ENCODE data around the gene PPP6R3.

The PPP6R3 gene

GRCh38 chr11:68655406-68655805 is 194.9 kb downstream of the PPP6R3 start:
- DNase-seq: no peak

- no peak for DNase-seq
Observed at GRCh38 chr11:68655806-68656205, 195.3 kb downstream of the PPP6R3 start.

- DNase-seq: no peak
Observed at GRCh38 chr11:68657021-68657780, 196.6 kb downstream of the PPP6R3 start.

- no peak for DNase-seq
Observed at GRCh38 chr11:68658097-68658496, 197.5 kb downstream of the PPP6R3 start.

GRCh38 chr11:68658661-68659060 is 198.1 kb downstream of the PPP6R3 start:
- no peak for DNase-seq

GRCh38 chr11:68659158-68659921 is 198.8 kb downstream of the PPP6R3 start:
- no peak for DNase-seq

- DNase-seq: no peak
Observed at GRCh38 chr11:68660066-68660810, 199.7 kb downstream of the PPP6R3 start.

- no peak for DNase-seq
Observed at GRCh38 chr11:68661014-68661413, 200.5 kb downstream of the PPP6R3 start.

GRCh38 chr11:68661697-68662603 is 201.4 kb downstream of the PPP6R3 start:
- no peak for DNase-seq

- DNase-seq: no peak
Observed at GRCh38 chr11:68663482-68664010, 203.0 kb downstream of the PPP6R3 start.

- DNase-seq: no peak
Observed at GRCh38 chr11:68664141-68664540, 203.6 kb downstream of the PPP6R3 start.

- no peak for DNase-seq
Observed at GRCh38 chr11:68664906-68665305, 204.4 kb downstream of the PPP6R3 start.
